OCI-M1 (cell line): ENCODE results near the gene FOXF1.
A peak's percentile ranks its signal among the peaks of the same experiment; 100 is the strongest.

Source experiments
- DNase-seq: peaks from one replicate; lab custom pipeline; 2025; lab: John Stamatoyannopoulos, UW

The FOXF1 gene

GRCh38 chr16:86558355-86559193, 48.2 kb downstream of the FOXF1 start:
- no peak for DNase-seq

GRCh38 chr16:86559802-86560305, 49.5 kb downstream of the FOXF1 start:
- no peak for DNase-seq

GRCh38 chr16:86562356-86562755, 52.0 kb downstream of the FOXF1 start:
- DNase-seq, result no peak

GRCh38 chr16:86563469-86564345, 53.4 kb downstream of the FOXF1 start:
- peak; percentile 93 for DNase-seq
